H9 (cell line): ENCODE measurements around the gene NALCN. TPM values are rescaled to one million over a fixed set of nuclear protein-coding genes. Genes with fewer than 3 reads are reported as not detected.

ENCODE experiments used
- DNase-seq: peaks from one replicate; pipeline ENCODE4 v3.0.0-alpha.2; 2017
- H2AFZ ChIP-seq: one replicate; pipeline ENCODE4 v1.6.1; 2013; ENCODE audit warnings: mild to moderate bottlenecking, low read length, control low read depth, moderate library complexity
- H2AK5ac ChIP-seq: 2 replicates; pipeline ENCODE4 v1.6.1; 2013; ENCODE audit warnings: low read length, control low read depth, mixed read lengths; ENCODE audit not compliant: insufficient read length
- H2BK120ac ChIP-seq: one replicate; pipeline ENCODE4 v1.6.1; 2013; ENCODE audit warnings: low read depth, mild to moderate bottlenecking, low read length, control low read depth, inconsistent platforms; ENCODE audit not compliant: poor library complexity, severe bottlenecking
- H2BK12ac ChIP-seq: 2 replicates; pipeline ENCODE4 v1.6.1; 2013; ENCODE audit warnings: low read length, control low read depth, mixed read lengths, low read depth; ENCODE audit not compliant: insufficient read length
- H2BK15ac ChIP-seq: 2 replicates; pipeline ENCODE4 v1.6.1; 2013; ENCODE audit warnings: low read depth, low read length, control low read depth
- H2BK20ac ChIP-seq: one replicate; pipeline ENCODE4 v1.6.1; 2013; ENCODE audit warnings: low read depth, mild to moderate bottlenecking, low read length, control low read depth, inconsistent platforms; ENCODE audit not compliant: poor library complexity, severe bottlenecking
- H2BK5ac ChIP-seq: 2 replicates; pipeline ENCODE4 v1.6.1; 2013; ENCODE audit warnings: low read length, control low read depth, mixed read lengths; ENCODE audit not compliant: insufficient read length
- H3K14ac ChIP-seq: 2 replicates; pipeline ENCODE4 v1.6.1; 2013; ENCODE audit warnings: low read length, control low read depth; ENCODE audit not compliant: insufficient read depth
- H3K18ac ChIP-seq: 2 replicates; pipeline ENCODE4 v1.6.1; 2013; ENCODE audit warnings: low read depth, mild to moderate bottlenecking, mixed read lengths, low read length, control low read depth; ENCODE audit not compliant: insufficient read length
- H3K23ac ChIP-seq: 2 replicates; pipeline ENCODE4 v1.6.1; 2013; ENCODE audit warnings: low read length, control low read depth, mixed read lengths, low read depth; ENCODE audit not compliant: insufficient read length
- H3K23me2 ChIP-seq: 2 replicates; pipeline ENCODE4 v1.6.1; 2013; ENCODE audit warnings: low read depth, mild to moderate bottlenecking, mixed read lengths, low read length, control low read depth; ENCODE audit not compliant: insufficient read length, poor library complexity, severe bottlenecking
- H3K27ac ChIP-seq: 2 replicates; pipeline ENCODE4 v1.5.1; 2013; ENCODE audit warnings: low read length, control low read depth, mixed read lengths, low read depth; ENCODE audit not compliant: insufficient read length
- H3K27me3 ChIP-seq: 2 replicates; pipeline ENCODE4 v1.6.1; 2013; ENCODE audit warnings: low read length, control low read depth, inconsistent platforms; ENCODE audit not compliant: insufficient read depth
- H3K4ac ChIP-seq: 2 replicates; pipeline ENCODE4 v1.6.1; 2013; ENCODE audit warnings: low read depth, mild to moderate bottlenecking, control low read depth, inconsistent platforms, low read length, moderate library complexity
- H3K4me1 ChIP-seq: 2 replicates; pipeline ENCODE4 v1.6.1; 2013; ENCODE audit warnings: low read length, control low read depth, inconsistent platforms; ENCODE audit not compliant: insufficient read depth
- H3K4me2 ChIP-seq: 2 replicates; pipeline ENCODE4 v1.6.1; 2013; ENCODE audit warnings: low read length, control low read depth, mixed read lengths; ENCODE audit not compliant: insufficient read length, insufficient read depth
- H3K56ac ChIP-seq: 2 replicates; pipeline ENCODE4 v1.6.1; 2013; ENCODE audit warnings: low read depth, mild to moderate bottlenecking, mixed read lengths, low read length, control low read depth; ENCODE audit not compliant: insufficient read length
- H3K79me1 ChIP-seq: 2 replicates; pipeline ENCODE4 v1.6.1; 2013; ENCODE audit warnings: low read depth, mild to moderate bottlenecking, moderate library complexity, low read length, control low read depth, inconsistent platforms; ENCODE audit not compliant: insufficient read depth, poor library complexity, severe bottlenecking
- H3K79me2 ChIP-seq: 2 replicates; pipeline ENCODE4 v1.6.1; 2013; ENCODE audit warnings: low read length, control low read depth, inconsistent platforms; ENCODE audit not compliant: insufficient read depth
- H3K9ac ChIP-seq: 2 replicates; pipeline ENCODE4 v1.6.1; 2013; ENCODE audit warnings: low read length, control low read depth, mixed read lengths; ENCODE audit not compliant: insufficient read length; ENCODE audit errors: extremely low read depth
- H3K9me3 ChIP-seq: one replicate; pipeline ENCODE4 v1.6.1; 2013; ENCODE audit warnings: low read depth, low read length, inconsistent platforms; ENCODE audit not compliant: control insufficient read depth
- H3T11ph ChIP-seq: one replicate; pipeline ENCODE4 v1.6.1; 2013; ENCODE audit warnings: mild to moderate bottlenecking, low read length, control low read depth, inconsistent platforms
- H4K20me1 ChIP-seq: one replicate; pipeline ENCODE4 v1.6.1; 2013; ENCODE audit not compliant: control insufficient read depth, insufficient read length, insufficient read depth
- H4K5ac ChIP-seq: 2 replicates; pipeline ENCODE4 v1.6.1; 2013; ENCODE audit warnings: low read depth, mild to moderate bottlenecking, mixed read lengths, low read length, control low read depth; ENCODE audit not compliant: insufficient read length
- H4K8ac ChIP-seq: replicated peaks from 2 replicates; pipeline ENCODE4 v1.6.1; 2013; ENCODE audit warnings: low read length, control low read depth, mixed read lengths, low read depth; ENCODE audit not compliant: insufficient read length
- H4K91ac ChIP-seq: 2 replicates; pipeline ENCODE4 v1.6.1; 2013; ENCODE audit warnings: low read depth, mild to moderate bottlenecking, moderate library complexity, mixed read lengths, low read length, control low read depth; ENCODE audit not compliant: insufficient read length
- H3K27ac Mint-ChIP-seq, 3 experiments: 2 replicates in 2 of 3; 3 replicates in 1 of 3; pipeline ENCODE4 v1.8.0; 2020 to 2021; ENCODE audit warnings: mixed read lengths in 3 of 3, mild to moderate bottlenecking in 1 of 3, moderate library complexity in 1 of 3
- H3K27me3 Mint-ChIP-seq: 2 replicates; pipeline ENCODE4 v1.8.0; 2021; ENCODE audit warnings: low read depth, mild to moderate bottlenecking, moderate library complexity, mixed read lengths
- H3K36me3 Mint-ChIP-seq, 3 experiments: 2 replicates in 2 of 3; 3 replicates in 1 of 3; pipeline ENCODE4 v1.8.0; 2020 to 2021; ENCODE audit warnings: low read depth in 3 of 3, mixed read lengths in 3 of 3; ENCODE audit not compliant: insufficient read depth in 1 of 3
- H3K4me1 Mint-ChIP-seq, 2 experiments: 2 replicates each; pipeline ENCODE4 v1.8.0; 2020; ENCODE audit warnings: mixed read lengths in 2 of 2
- H3K4me3 Mint-ChIP-seq, 2 experiments: 2 replicates in 1 of 2; 3 replicates in 1 of 2; pipeline ENCODE4 v1.8.0; 2020 to 2021; ENCODE audit warnings: mild to moderate bottlenecking in 2 of 2, mixed read lengths in 2 of 2, moderate library complexity in 1 of 2
- H3K9me3 Mint-ChIP-seq, 2 experiments: 2 replicates in 1 of 2; 3 replicates in 1 of 2; pipeline ENCODE4 v1.8.0; 2020; ENCODE audit warnings: mild to moderate bottlenecking in 2 of 2, mixed read lengths in 2 of 2, moderate library complexity in 1 of 2
- CTCF ChIP-seq: fragments of 200-600 bp; sonication (generic); conservative IDR thresholded peaks from 3 replicates; pipeline ENCODE4 v1.8.0; 2021; ENCODE audit warnings: antibody characterized with exemption, mild to moderate bottlenecking
- total RNA-seq: library from RNA; stranded (reverse); gene quantifications from 2 replicates; pipeline ENCODE4 v1.2.1, GENCODE V29; 2021

Gene NALCN
- total RNA-seq, 1 experiment from 2014 or later: 0.09 TPM

DNA sequence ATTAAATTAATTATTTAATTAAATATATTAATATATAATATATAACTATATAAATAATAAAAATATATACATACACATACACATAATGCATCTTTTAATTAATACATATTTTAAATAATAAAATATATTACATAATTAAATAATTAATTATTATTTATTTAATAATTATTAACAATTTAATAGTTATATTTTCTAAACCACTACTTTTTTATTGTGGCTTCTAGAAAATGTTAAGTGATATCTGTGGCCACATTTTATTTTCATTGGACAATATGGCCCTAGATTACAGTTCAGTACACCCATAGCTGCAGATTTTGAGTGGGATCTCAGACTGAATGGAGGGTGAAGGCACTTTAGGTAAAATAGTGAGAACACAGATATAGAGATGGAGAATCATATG, 335.7 kb downstream of the NALCN start:
- no peaks in the 10 kb centered on the region for H3K79me2 ChIP-seq
- no peak overlapping the region for H3K4me2 ChIP-seq
- no peaks in the 10 kb centered on the region for H3K27me3 ChIP-seq
- no peak overlapping the region for H3K9ac ChIP-seq
- no peaks in the 10 kb centered on the region for H3K9me3 ChIP-seq
- H2BK20ac ChIP-seq: no peak overlapping the region
- H3K18ac ChIP-seq: no peak overlapping the region
- no peaks in the 10 kb centered on the region for H3K23me2 ChIP-seq
- no peak overlapping the region for H2AFZ ChIP-seq
- H3K27ac ChIP-seq: no peak overlapping the region
- H3K4me3 Mint-ChIP-seq: no peak overlapping the region
- H2BK12ac ChIP-seq: no peak overlapping the region
- H4K20me1 ChIP-seq: no peaks in the 10 kb centered on the region
- H4K5ac ChIP-seq: no peak overlapping the region
- no peak overlapping the region for H4K8ac ChIP-seq
- H3K4me1 Mint-ChIP-seq: no peaks in the 10 kb centered on the region
- no peak for TF ChIP-seq CTCF
- DNase-seq: no peak
- no peak overlapping the region for H3K23ac ChIP-seq
- no peak overlapping the region for H2BK15ac ChIP-seq
- no peak overlapping the region for H2AK5ac ChIP-seq
- H3K4ac ChIP-seq: no peak overlapping the region
- no peaks in the 10 kb centered on the region for H3K4me1 ChIP-seq
- H2BK5ac ChIP-seq: no peak overlapping the region
- H3K36me3 Mint-ChIP-seq: peaks cover 12 to 23% (median 13%) of the 10 kb centered on the region in 3 experiments
- H3K14ac ChIP-seq: no peak overlapping the region
- no peak overlapping the region for H2BK120ac ChIP-seq
- H3K27ac Mint-ChIP-seq: no peak overlapping the region
- H3K9me3 Mint-ChIP-seq: peaks cover 14 to 21% of the 10 kb centered on the region in 2 experiments; a peak in 4 of 5 replicates
- H4K91ac ChIP-seq: no peak overlapping the region
- no peak overlapping the region for H3T11ph ChIP-seq
- no peaks in the 10 kb centered on the region for H3K79me1 ChIP-seq
- H3K56ac ChIP-seq: no peak overlapping the region
- H3K27me3 Mint-ChIP-seq: no peaks in the 10 kb centered on the region; the same call in 1 of the 2 replicates
